Measurements from ENCODE around the gene NAT8L. TPM values are rescaled to one million over a fixed set of nuclear protein-coding genes. Genes with fewer than 3 reads are reported as not detected.
A peak's percentile ranks its signal among the peaks of the same experiment; 100 is the strongest.

Gene NAT8L
- total RNA-seq, 1 experiment from 2014 or later: 1.6 TPM

- ATAC-seq (no peak), DNase-seq (no peak)
- Histone ChIP-seq H3K36me3 (ENCODE audit: low read depth, low read length) (no peaks in the 10 kb centered on the region), H3K4me1 (ENCODE audit: insufficient read depth, low read length) (no peaks in the 10 kb centered on the region; the same call in 1 of the 2 replicates), H2AFZ (ENCODE audit: low read length) (peak overlapping the region; percentile 93), H3K27ac (ENCODE audit: low read length) (no peak overlapping the region), H3K9me3 (ENCODE audit: low read length) (no peaks in the 10 kb centered on the region), H4K20me1 (ENCODE audit: low read length) (no peaks in the 10 kb centered on the region), H3F3A (ENCODE audit: low read length, unreplicated experiment) (no peaks in the 10 kb centered on the region), H3K79me2 (ENCODE audit: low read length) (no peaks in the 10 kb centered on the region), H3K4me3 (ENCODE audit: low read length) (no peak overlapping the region; the same call in 1 of the 2 replicates), H3K9ac (ENCODE audit: low read length) (no peak overlapping the region; the same call in 1 of the 2 replicates), H3K9me2 (replicated peaks; ENCODE audit: low read length) (no peaks in the 10 kb centered on the region), H3K4me2 (ENCODE audit: low read length) (peak overlapping the region; percentile 87), H3K27me3 (ENCODE audit: low read length) (no peaks in the 10 kb centered on the region)
- TF ChIP-seq EZH2phosphoT487 (IDR thresholded peaks at IDR 0.05; ENCODE audit: borderline replicate concordance, low read length) (no peak), EZH2 (IDR thresholded peaks at IDR 0.05; ENCODE audit: low read length, unreplicated experiment) (no peak), CTCF (conservative IDR thresholded peaks at IDR 0.05; ENCODE audit: low read depth, low read length) (no peak)
- ChIA-PET CTCF (no interaction called here), POLR2A (ENCODE audit: unreplicated experiment) (no interaction called here)
- no TSS peak for BruUV-seq (replicated peaks)
- intact Hi-C loops (cut with micrococcal nuclease): no loop called here
These were observed 4.6 kb downstream of the NAT8L start for GRCh38 chr4:2063557-2064275.

- peak overlapping the region; percentile 66 for H3K9ac ChIP-seq (ENCODE audit: low read length)
- H4K20me1 ChIP-seq (ENCODE audit: low read length): no peaks in the 10 kb centered on the region
- BruUV-seq (replicated peaks): no TSS peak
- ChIA-PET POLR2A (ENCODE audit: unreplicated experiment) (no interaction called here), CTCF (no interaction called here)
- intact Hi-C loops (cut with micrococcal nuclease): no loop called here
- ATAC-seq (peak; percentile 92), DNase-seq (peak; percentile 60)
- no peaks in the 10 kb centered on the region for H3K9me3 ChIP-seq (ENCODE audit: low read length)
- H3K79me2 ChIP-seq (ENCODE audit: low read length): no peaks in the 10 kb centered on the region
- H3K27me3 ChIP-seq (ENCODE audit: low read length): no peaks in the 10 kb centered on the region
- H3F3A ChIP-seq (ENCODE audit: low read length, unreplicated experiment): no peaks in the 10 kb centered on the region
- TF ChIP-seq EZH2phosphoT487 (IDR thresholded peaks at IDR 0.05; ENCODE audit: borderline replicate concordance, low read length) (no peak), CTCF (conservative IDR thresholded peaks at IDR 0.05; ENCODE audit: low read depth, low read length) (no peak), EZH2 (IDR thresholded peaks at IDR 0.05; ENCODE audit: low read length, unreplicated experiment) (no peak)
- H3K27ac ChIP-seq (ENCODE audit: low read length): peak overlapping the region; percentile 11; the same call in 1 of the 2 replicates
- H3K9me2 ChIP-seq (replicated peaks; ENCODE audit: low read length): no peaks in the 10 kb centered on the region
- peak overlapping the region; percentile 65 for H3K4me3 ChIP-seq (ENCODE audit: low read length)
- H3K4me1 ChIP-seq (ENCODE audit: insufficient read depth, low read length): no peaks in the 10 kb centered on the region; the same call in 1 of the 2 replicates
- H3K4me2 ChIP-seq (ENCODE audit: low read length): peak overlapping the region; percentile 87
- peak overlapping the region; percentile 93 for H2AFZ ChIP-seq (ENCODE audit: low read length)
- H3K36me3 ChIP-seq (ENCODE audit: low read depth, low read length): no peaks in the 10 kb centered on the region
These were observed 5.3 kb downstream of the NAT8L start for GRCh38 chr4:2064276-2064991.

All from PC-3 (cell line).